ENCODE results near the gene GPR151.

GPR151 gene

GRCh38 chr5:146513462-146513861 is 2.5 kb downstream of the GPR151 start:
- DNase-seq (ENCODE audit: extremely low read depth, insufficient read length) = no peak
- H3K4me3 ChIP-seq (replicated peaks; ENCODE audit: low read depth, low read length) = no peak overlapping the region
- TF ChIP-seq CTCF (IDR thresholded peaks at IDR 0.05; ENCODE audit: insufficient read depth, low read length, poor library complexity, severe bottlenecking) = no peak
- no peaks in the 10 kb centered on the region for H3K27me3 ChIP-seq (replicated peaks; ENCODE audit: control insufficient read depth, insufficient read depth, low read length)
- H3K36me3 ChIP-seq (ENCODE audit: control insufficient read depth, insufficient read depth, low read length) = no peaks in the 10 kb centered on the region

DNA sequence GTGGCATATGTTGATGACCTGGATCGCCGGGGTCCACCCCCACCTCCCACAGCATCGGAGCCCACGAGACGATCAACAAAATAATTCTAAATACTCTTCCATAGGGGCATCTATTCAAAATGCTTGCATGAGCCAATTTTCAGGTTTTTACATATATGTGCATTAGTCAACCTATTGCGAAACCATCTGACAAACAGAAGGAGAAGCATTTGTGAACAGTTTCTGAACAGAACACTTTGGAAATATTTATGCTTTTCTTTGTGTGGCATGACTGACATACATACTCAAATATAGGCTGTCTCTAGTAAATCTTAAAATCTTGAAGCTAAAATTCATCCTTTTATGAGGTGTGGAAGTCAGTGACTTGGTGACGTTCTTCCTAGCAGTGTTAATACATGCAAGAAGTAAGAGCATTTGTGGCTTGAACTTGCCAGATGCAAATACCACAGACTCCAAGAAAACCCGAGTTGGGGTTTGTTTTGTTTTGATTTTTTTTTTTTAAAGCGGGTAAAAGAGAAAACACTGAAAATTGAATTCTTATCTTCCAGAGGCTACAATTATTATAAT is 5.3 kb downstream of the GPR151 start:
- Histone ChIP-seq H3K27me3 (replicated peaks; ENCODE audit: control insufficient read depth, insufficient read depth, low read length) (no peaks in the 10 kb centered on the region), H3K36me3 (ENCODE audit: control insufficient read depth, insufficient read depth, low read length) (no peaks in the 10 kb centered on the region), H3K4me3 (replicated peaks; ENCODE audit: low read depth, low read length) (no peak overlapping the region)
- no peak for DNase-seq (ENCODE audit: extremely low read depth, insufficient read length)
- TF ChIP-seq CTCF (IDR thresholded peaks at IDR 0.05; ENCODE audit: insufficient read depth, low read length, poor library complexity, severe bottlenecking) = no peak

- TF ChIP-seq CTCF (IDR thresholded peaks at IDR 0.05; ENCODE audit: insufficient read depth, low read length, poor library complexity, severe bottlenecking) = no peak
- DNase-seq (ENCODE audit: extremely low read depth, insufficient read length) = no peak
- Histone ChIP-seq H3K27me3 (replicated peaks; ENCODE audit: control insufficient read depth, insufficient read depth, low read length) (no peaks in the 10 kb centered on the region), H3K36me3 (ENCODE audit: control insufficient read depth, insufficient read depth, low read length) (no peaks in the 10 kb centered on the region; the same call in 1 of the 2 replicates), H3K4me3 (replicated peaks; ENCODE audit: low read depth, low read length) (no peak overlapping the region)
These were observed 8.6 kb downstream of the GPR151 start for GRCh38 chr5:146507428-146507827.

DNA sequence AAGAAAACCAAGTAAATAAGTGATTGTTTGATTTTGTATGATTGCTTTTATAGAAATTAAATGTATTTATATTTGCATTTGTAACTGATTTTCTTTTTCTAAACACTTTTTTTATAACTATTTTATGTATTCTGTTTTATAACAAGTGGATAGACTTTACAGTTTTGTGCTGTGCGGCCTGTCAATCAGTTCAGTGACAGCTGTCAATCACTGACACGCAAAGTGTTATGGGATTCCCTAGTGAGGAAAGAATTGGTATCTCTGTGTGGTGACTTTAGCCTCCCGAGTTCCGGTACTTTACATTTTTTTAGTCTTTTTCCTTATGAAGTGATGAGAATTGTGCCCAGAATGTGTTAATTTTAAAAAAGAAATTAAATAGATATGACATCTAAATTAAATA is 16.3 kb downstream of the GPR151 start:
- Histone ChIP-seq H3K27me3 (replicated peaks; ENCODE audit: control insufficient read depth, insufficient read depth, low read length) (no peaks in the 10 kb centered on the region), H3K4me3 (replicated peaks; ENCODE audit: low read depth, low read length) (no peak overlapping the region), H3K36me3 (ENCODE audit: control insufficient read depth, insufficient read depth, low read length) (peaks cover 6% of the 10 kb centered on the region)
- no peak for DNase-seq (ENCODE audit: extremely low read depth, insufficient read length)
- no peak for TF ChIP-seq CTCF (IDR thresholded peaks at IDR 0.05; ENCODE audit: insufficient read depth, low read length, poor library complexity, severe bottlenecking)

DNA sequence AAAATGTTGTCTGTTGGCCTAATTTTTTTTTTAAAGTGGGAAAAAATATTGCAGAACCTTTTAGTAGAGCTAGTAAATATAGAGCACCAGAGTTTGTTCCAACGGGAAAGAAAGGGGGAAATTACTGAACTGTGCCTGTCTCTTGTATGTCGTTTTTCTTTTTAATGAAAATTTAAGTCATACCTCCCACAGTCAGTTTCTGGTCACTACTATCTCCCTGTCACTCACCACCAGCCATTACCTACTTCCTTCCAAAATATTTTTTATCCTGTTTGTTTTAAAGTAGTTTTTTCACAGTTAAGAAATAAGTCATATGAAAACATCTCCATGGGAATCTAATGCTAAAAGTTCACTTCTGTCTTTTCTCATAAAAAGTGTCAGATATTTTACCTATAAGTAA is 21.3 kb downstream of the GPR151 start:
- Histone ChIP-seq H3K36me3 (ENCODE audit: control insufficient read depth, insufficient read depth, low read length) (peaks cover 9% of the 10 kb centered on the region), H3K27me3 (replicated peaks; ENCODE audit: control insufficient read depth, insufficient read depth, low read length) (no peaks in the 10 kb centered on the region), H3K4me3 (replicated peaks; ENCODE audit: low read depth, low read length) (no peak overlapping the region)
- DNase-seq (ENCODE audit: extremely low read depth, insufficient read length) = no peak
- no peak for TF ChIP-seq CTCF (IDR thresholded peaks at IDR 0.05; ENCODE audit: insufficient read depth, low read length, poor library complexity, severe bottlenecking)
